Non-pigmented ciliary epithelial cell (primary cell): ENCODE data around the gene ZNF764.
"Not testable (repeated sequence)": the region's sequence is repeated elsewhere in the genome, so short reads cannot be mapped to it uniquely, and the experiment has no call there.

Source experiments
- DNase-seq: peaks from one replicate; pipeline ENCODE4 v3.0.0-alpha.2; 2010; ENCODE audit warnings: low read depth

ZNF764 gene

DNA sequence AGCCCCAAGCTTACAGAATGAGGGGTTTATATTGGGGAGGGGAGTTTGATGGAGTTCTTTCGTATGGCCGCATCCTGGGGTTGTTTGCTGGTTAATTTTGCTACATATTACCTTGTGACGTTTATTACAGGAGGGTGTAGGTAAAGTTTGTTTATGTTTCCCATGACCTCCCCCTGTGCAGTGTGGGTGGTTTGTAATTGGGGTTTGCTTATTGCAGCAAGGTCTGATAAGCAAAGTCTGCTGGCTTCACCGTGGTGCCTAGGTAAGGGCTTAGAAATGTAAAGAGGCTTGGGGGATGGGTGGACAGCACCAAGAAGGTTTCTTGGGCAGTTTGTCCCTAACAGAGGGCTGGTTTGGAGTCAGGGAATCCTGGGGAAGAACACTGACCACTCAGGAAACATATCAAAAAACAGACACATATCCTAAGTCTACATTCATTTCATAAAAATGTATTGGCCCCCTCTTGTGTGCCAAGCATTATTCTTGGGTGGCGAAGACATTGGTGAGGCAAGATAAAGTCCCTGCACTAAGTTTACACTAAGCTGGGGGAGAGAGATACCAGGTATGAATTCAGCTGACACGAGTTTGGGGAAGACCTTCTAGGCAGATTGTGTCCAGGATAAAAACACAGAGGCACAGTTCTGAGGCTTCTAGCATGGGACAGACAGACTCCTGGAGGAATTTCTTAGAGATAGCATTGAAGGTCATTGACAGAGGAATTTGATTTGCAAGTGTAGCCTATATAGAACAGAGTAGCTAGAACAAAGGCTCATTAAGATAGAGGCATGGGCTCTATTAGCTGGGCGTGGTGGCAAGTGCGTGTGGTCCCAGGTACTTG, 9.5 kb downstream of the ZNF764 start:
- DNase-seq, result no peak

DNA sequence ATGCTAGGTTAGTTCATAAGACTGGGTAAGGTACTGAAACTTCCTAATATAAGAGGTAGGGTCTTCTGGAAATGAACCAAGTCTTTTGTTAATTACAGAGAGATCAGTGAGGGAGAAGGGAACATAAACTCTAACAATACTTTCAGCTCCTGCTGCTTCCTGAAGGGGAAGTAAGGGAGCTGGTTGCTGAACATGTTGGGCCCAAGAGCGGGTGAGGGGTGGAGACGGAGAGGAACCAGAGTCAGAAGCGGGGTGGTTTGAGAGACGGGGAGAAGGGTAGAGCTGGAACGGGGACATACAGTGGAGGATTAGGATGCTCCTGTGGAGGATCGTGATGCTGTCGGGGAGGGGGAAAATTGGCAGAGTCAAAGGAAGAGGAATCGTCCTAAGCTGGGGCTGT, 12.1 kb downstream of the ZNF764 start:
- DNase-seq, result no peak

DNA sequence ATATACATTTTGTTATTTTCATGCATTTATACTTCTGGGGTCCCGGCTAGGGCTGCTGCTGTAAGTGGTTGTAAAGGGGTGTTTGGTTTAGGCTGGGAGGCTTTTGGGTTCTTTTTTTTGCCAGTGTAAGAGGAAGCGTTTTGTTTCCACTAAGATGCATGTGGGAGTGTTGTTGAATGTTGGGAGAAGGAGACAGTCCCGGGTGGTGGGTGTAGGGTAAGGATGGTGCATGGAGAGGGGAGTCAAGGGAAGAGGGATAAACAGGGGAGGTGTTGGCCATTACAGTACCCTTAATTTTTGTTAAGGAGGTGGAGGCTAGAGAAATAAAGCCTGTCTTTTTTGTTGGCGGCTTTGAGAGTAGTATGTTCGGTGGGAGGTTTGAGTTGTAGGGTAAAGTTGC, 15.1 kb downstream of the ZNF764 start:
- no peak for DNase-seq

DNA sequence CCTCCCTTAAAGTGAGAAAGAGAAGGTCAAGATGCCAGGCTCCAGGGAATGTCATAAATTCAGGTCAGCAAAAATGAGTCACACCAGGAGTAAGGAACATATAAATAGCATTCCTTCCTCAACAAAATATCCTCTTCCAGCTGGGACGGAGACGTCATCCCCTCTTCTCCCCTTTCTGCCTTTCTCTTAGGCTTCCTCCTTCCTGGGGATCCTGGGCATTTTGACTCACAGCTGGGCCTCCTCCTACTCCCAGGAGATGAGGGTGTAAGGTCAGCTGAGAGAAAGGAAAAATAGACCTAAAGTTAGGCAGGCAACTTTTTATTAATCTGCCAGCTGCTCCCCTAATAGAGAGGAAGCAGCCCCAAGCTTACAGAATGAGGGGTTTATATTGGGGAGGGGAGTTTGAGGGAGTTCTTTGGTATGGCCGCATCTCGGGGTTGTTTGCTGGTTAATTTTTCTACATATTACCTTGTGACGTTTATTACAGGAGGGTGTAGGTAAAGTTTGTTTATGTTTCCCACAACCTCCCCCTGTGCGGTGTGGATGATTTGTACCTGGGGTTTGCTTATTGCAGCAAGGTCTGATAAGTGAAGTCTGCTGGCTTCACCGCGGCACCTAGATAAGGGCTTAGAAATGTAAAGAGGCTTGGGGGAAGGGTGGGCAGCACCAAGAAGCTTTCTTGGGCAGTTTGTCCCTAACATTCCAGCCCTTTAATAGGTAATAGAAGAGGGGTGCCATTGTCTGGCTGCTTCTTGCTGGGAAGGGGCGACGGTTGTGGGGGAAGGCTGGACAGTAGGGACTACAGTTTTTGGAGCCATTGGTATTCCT, 16.5 kb downstream of the ZNF764 start:
- DNase-seq, result no peak

DNA sequence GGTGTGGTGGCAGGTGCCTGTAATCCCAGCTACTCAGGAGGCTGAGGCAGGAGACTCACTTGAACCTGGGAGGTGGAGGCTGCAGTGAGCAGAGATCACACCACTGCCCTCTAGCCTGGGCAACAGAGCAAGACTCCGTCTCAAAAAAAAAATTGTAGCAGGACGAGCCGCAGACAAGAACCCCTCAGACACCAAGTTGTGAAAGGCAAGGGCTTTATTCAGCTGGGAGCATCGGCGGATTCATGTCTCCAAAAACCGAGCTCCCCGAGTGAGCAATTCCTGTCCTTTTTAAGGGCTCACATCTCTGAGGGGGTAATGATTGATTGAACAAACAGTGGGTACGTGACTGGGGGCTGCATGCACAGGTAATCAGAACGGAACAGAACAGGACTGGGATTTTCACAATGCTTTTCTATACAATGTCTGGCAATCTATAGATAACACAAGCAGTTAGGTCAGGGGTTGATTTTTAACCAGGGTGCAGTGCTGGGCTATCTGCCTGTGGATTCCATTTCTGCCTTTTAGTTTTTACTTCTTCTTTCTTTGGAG, 17.2 kb downstream of the ZNF764 start:
- not testable (repeated sequence) for DNase-seq

- DNase-seq, result not testable (repeated sequence)
Measured at GRCh38 chr16:30539986-30540526, 18.1 kb downstream of the ZNF764 start.

- DNase-seq, result no peak
Measured at GRCh38 chr16:30539000-30539964, 18.9 kb downstream of the ZNF764 start.

GRCh38 chr16:30536391-30537024, 21.7 kb downstream of the ZNF764 start:
- not testable (repeated sequence) for DNase-seq

GRCh38 chr16:30535777-30536190, 22.4 kb downstream of the ZNF764 start:
- no peak for DNase-seq

- no peak for DNase-seq
Measured at GRCh38 chr16:30535106-30535776, 22.9 kb downstream of the ZNF764 start.

- DNase-seq, result no peak
Measured at GRCh38 chr16:30534368-30535105, 23.6 kb downstream of the ZNF764 start, which contains the start of gene ZNF747. Gene ZNF747, minus strand, starts transcription at chr16:30534858. Its CDS starts 179 bp downstream, at chr16:30534679.

DNA sequence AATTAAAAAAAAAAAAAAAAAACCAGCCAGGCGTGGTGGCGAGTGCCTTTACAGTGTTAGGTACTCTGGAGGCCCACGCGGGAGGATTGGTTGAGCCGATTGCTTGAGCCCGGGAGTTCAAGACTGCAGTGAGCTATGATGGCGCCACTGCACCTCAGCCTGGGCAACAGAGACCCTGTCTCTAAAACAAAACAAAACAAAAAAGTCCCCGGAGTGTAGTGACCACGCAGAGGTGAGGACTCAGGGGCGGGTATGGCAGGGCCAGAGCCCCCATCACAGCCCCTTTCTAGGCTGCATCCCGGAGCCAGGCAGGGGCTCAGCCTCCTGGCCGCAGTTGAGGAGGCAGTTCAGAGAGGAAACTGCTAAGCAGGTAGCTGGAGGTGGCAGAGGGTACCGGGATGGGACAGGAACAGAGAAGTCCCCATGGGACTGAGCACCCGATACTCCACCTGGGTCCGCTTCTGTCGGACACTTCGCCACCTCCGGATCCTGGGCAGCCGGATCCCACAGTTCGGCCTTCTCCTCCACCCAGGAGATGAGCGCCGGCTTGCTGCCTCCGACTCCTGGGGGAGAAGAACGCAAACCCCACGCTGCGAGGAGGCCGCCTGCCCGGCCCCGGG, 24.3 kb downstream of the ZNF764 start:
- no peak for DNase-seq

DNA sequence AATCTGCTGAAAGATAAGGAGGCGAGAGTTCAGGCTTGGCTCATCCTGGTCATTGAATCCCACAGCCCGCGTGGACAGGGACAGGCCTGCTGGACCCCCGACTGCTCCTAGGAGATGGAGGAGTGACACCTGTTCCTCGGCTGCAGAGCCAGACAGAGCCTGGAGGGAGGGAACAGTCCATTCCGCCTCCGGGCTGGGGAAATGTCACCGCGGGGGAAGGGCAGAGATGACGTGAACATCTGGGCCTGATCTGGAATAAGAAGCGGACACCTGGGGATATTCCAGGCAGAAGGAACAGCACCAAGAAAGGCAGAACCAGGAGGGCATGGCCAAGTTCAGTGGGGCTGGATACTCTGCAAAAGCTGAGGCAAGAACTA, 25.0 kb downstream of the ZNF764 start:
- no peak for DNase-seq

DNA sequence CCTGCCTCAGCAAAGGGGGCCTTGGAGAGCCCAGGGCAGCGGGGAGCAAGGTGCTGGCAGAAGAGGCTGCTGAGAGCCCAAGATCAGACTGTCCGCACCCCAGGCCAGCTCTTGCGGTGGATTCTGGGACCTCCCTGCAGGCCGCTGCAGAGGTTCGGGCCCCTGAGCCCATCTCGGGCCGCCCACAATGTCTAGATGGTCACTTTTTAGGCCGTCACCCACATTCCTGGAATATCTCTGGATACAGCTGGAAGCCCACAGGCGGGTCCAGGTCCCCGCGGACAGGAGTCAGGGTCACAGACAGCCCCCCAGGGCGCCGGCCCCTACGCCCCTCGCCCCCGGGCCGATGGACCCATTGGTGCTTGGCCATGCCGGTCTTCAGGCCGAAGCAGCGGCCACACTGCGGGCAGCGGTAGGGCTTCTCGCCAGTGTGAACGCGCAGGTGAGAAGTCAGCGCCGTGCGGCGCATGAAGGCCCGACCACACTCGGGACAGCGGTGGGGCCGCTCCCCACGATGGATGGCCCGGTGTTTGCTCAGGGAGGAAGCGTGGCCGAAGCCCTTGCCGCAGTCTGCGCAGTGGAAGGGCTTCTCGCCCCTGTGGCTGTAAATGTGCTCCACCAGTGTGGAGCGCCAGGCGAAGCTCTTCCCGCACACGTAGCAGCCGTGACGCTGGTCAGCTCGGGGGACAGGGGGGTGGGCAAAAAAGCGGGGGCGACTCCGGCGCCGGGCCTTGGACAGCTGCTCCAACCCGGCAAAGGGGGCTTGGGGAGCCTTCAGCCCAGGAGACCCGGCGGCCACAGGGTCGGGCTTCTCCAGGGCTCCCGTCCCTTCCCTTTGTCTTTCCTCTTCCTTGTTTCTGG, 25.7 kb downstream of the ZNF764 start:
- no peak for DNase-seq

DNA sequence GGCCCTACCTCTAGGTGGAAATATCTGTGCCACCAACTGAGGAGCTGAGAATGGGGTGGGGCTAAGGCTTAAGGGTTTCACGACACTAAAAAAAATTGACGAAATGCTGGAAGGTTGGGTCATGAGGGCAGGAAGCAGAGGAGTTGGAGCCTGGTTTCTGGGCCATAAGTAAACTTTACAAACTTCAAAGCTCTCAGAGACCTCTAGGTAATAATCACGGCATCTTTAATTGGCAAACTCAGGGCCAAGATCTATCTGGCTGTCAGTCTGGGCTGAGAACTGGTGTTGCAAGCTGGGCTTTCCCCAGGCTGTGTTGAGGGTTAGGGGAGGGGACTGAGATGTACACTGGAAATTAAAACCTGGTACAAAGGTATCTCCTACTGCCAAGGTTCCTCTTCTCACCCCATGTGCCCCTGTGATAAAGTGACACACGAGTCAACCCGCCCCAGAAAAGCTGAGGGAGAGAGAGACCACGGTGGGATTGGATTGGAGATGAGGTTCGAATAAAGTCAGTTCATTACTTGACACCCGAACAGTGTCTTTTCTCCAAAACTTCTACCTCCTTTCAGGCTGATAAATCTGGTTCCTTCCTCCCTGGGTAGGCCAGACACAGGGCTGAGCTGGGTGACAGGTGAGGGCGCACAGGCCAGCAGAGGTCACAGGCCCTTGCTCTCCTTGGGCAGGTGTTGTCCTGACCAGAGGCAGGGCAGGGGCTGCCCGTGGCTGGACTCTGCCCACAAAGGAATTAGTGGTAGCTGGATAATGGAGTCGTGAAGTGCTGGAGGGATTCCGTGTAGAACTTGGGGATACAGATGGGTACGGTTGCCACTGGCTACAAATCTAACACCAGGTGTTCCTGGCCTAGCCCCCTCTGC, 27.8 kb downstream of the ZNF764 start:
- no peak for DNase-seq

DNA sequence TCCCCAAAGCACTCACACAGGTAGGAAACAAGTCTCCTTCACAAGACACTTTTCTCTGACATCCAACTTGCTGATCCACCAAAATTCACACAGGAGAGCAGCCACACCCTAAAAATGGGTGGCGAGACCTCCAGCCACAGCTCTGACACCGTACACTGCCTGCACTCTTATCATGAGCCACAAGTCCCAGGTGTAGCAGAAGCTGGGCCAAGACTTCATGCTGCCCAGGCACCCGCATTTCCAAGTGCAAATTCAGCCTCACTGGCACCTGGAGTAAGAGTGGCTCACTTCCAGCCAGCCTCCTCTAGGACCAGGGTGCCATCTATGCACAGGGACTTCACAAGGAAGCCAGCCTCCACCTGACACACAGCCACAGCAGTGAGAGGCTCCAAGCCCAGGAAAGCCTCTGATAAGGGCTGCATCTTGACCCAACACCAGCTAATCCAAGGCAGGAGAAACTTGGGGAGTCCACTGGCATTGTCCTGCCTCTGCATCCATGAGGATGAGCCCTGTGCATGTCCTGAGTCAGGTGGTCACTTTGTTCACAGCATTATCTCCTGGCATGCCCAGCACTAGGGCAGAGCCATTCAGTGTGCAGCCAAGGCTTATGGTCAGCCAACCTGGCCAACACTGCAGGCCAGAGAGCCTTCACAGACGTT, 29.2 kb downstream of the ZNF764 start:
- no peak for DNase-seq
